Non-pigmented ciliary epithelial cell (primary cell): ENCODE measurements around the gene ZNF362.
"Not testable (repeated sequence)": the region's sequence is repeated elsewhere in the genome, so short reads cannot be mapped to it uniquely, and the experiment has no call there.

Source experiments
- DNase-seq: peaks from one replicate; pipeline ENCODE4 v3.0.0-alpha.2; 2010; ENCODE audit warnings: low read depth

Gene ZNF362

GRCh38 chr1:33287317-33287716 lies 31.0 kb downstream of the ZNF362 start:
- no peak for DNase-seq

- DNase-seq = no peak
These were observed 32.9 kb downstream of the ZNF362 start for GRCh38 chr1:33288976-33289857.

DNA sequence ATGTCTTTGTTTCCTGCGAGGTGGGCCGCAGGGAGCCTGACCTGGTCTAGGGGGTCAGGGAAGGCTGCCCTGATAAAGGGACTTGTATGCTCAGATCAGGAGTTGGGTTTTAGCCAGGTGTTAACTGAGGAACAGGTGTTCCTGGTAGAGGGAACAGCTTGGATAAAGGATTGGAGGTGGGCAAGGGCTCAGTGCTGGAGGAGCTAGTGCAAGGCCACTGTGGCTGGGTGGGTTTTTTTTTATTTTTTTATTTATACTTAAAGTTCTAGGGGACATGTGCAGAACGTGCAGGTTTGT lies 33.5 kb downstream of the ZNF362 start:
- no peak for DNase-seq

DNA sequence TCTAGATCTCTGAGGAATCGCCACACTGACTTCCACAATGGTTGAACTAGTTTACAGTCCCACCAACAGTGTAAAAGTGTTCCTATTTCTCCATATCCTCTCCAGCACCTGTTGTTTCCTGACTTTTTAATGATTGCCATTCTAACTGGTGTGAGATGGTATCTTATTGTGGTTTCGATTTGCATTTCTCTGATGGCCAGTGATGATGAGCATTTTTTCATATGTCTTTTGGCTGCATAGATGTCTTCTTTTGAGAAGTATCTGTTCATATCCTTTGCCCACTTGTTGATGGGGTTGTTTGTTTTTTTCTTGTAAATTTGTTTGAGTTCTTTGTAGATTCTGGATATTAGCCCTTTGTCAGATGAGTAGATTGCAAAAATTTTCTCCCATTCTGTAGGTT lies 34.3 kb downstream of the ZNF362 start:
- DNase-seq = not testable (repeated sequence)

DNA sequence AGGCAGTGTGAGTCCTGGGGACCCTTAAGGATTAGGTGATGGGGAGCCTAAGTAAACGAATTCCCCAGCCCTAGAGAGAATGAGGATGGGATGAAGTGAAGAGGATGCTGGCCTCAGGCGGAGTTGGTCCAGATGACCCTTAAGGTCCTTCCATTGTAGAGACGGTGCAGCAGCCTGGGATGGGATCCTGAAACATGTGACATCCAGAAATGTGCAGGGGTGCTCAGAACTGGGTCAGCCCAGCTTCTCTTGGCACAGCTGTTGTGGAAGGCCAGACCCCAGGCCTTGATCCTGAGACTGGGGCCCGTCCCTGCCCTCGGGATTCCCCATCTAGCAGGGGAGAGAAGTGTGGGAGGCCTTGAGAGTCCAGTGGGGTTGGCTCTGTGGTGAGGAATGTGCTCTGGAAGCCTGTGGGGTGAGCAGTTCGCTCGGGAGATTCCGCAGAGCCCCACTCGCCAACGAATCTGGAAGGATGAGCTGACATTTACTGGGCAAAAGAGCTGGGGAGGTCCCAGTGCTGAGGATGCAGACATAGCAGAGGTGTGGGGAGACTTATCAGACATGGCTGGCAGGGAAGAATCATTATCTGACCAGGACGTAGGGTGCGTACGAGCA lies 36.5 kb downstream of the ZNF362 start:
- no peak for DNase-seq

GRCh38 chr1:33294071-33295010 lies 38.0 kb downstream of the ZNF362 start:
- no peak for DNase-seq

DNA sequence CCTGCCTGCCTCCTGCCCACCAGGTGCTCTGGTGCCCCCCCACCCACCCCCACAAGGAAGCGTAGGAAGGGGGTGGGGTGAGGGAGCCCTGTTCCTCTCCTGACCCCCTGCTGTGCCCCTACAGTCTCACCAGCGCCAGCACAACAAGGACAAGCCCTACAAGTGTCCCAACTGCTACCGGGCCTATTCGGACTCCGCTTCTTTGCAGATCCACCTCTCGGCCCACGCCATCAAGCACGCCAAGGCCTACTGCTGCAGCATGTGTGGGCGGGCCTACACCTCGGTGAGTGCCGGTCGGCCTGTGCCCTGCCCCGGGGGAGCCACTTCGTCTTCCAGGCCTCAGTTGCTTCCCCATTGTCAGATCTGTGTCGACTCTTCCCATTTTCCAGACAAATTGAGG lies 38.7 kb downstream of the ZNF362 start:
- DNase-seq = no peak

DNA sequence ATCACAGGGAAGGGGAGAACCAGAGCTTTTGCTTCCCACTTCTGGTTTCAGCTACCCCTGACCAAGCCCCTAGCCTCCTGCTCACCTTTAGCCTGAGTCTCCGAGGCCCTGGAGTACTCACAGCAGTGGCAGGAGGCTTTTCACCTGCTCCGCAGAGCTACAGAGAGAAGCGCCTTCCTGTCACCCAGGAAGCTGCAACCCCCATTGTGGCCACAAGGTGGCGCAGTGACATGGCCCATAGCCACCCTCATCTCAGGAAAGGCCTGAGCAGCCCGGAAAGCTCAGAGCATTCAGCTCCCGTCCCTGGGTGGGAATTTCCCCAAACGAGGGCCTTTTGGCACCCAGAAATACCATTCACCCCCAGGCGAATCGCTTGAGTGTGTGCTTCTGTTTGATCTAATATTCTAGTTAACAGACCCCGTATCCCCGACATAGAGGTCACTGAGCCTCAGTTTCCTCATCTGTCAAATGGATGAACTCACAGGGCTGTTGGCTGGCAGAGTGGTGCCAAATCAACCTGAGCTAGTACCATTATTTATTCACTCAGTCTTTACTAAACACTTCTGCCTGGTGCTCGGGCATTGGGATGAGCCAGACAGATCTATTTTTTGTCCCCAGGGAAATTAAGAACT lies 39.3 kb downstream of the ZNF362 start:
- no peak for DNase-seq

DNA sequence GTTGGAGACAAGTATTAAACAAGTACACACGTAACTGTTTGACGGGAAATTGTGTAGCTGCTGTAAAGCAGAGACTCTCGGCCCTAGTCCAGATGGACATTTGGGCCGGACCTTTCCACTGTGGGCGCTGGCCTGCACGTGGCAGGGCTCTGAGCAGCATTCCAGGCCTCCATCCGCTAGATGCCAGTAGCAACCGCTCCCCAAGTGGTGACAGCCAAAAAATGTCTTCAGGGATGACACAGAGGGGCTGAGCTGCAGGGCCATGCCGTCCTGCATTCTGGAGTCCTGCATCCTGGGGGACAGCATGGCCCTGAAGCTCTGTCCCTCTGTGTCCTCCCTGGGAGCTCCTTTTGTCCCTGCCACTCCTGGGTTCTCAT lies 39.8 kb downstream of the ZNF362 start:
- DNase-seq = no peak

- no peak for DNase-seq
These were observed 40.5 kb downstream of the ZNF362 start for GRCh38 chr1:33296824-33297223.

- no peak for DNase-seq
These were observed 41.8 kb downstream of the ZNF362 start for GRCh38 chr1:33297911-33298622.

- no peak for DNase-seq
These were observed 42.5 kb downstream of the ZNF362 start for GRCh38 chr1:33298623-33299277.

- no peak for DNase-seq
These were observed 43.3 kb downstream of the ZNF362 start for GRCh38 chr1:33299461-33300155.

DNA sequence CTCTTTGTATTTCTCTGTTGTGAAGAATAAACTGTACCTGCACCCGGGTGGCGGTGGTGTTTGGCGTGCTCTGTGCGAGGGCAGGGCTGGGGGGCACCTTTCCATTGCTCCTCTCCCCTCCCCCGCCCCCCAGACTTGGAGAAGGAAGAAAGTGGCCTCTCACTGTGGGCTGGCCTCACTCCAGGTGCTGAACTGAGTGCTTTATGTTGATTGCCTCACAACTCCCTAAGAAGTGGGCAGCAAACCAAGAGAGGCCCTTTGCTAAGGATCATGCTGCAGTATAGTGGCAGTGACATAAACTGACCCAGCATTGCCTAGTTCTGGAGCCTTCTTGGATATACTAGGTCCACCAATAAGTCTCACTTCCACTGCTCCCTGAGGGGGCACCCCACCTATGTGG lies 44.4 kb downstream of the ZNF362 start:
- no peak for DNase-seq

- DNase-seq = no peak
These were observed 45.1 kb downstream of the ZNF362 start for GRCh38 chr1:33301273-33301984.

GRCh38 chr1:33302325-33302724 lies 46.0 kb downstream of the ZNF362 start:
- DNase-seq = no peak

- DNase-seq = no peak
These were observed 48.7 kb downstream of the ZNF362 start for GRCh38 chr1:33305016-33305415.

DNA sequence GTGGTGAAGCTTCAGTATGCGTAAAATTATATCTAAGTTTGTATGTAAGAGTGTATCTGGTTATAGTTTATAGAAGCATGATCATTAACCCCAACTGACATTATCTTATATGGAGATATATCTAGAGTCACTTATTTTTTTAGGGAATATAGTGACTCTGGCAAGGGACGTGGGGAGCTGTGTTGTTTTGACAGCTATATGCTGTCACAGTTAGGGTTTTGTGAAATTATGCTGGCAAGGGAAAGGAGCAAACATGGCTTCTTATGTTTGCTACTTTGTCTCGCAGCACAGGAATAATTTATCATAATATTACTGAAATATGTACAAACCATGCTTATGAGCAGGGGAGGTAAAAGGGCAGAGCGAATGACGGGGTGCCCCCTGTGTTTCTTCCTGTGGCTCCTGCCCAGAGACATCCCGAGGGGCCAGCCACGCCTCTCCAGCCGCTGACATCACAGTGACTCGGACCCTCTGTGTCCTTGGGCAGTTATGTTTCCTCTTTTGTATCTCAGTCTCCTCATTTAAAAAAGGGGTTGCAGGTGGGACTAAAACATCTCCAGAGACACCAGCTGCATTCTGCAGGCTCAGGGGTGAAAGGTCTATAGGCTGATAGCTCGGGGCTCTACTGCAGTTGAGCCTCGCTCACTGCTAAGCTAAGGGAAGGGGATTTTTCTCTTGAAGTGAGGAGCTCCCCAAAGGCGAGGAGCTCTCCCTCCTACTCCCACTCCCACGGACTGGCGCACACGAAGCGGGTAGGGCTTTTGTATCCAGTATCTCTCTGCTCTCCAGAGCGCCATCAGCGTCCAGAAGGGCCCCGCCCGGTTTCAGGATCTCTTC lies 49.7 kb downstream of the ZNF362 start:
- no peak for DNase-seq
